Astrocyte (in vitro differentiated cells and primary cell): ENCODE results near the gene SEC23B.

Source experiments
- CTCF ChIP-seq: IDR thresholded peaks from 2 replicates; pipeline ENCODE4 v1.5.1; 2011; ENCODE audit warnings: low read depth, mild to moderate bottlenecking, inconsistent platforms, low read length, moderate library complexity; ENCODE audit not compliant: insufficient read depth
- EZH2 ChIP-seq: IDR thresholded peaks from 2 replicates; pipeline ENCODE4 v1.6.1; 2012; ENCODE audit warnings: mild to moderate bottlenecking, low read length, inconsistent platforms; ENCODE audit not compliant: insufficient read depth

- TF ChIP-seq EZH2 (no peak), CTCF (no peak)
Observed at GRCh38 chr20:18543216-18543615, 35.5 kb downstream of the SEC23B start.
